Mesothelial cell of epicardium (in vitro differentiated cells): ENCODE measurements around the gene AFAP1. TPM values are rescaled to one million over a fixed set of nuclear protein-coding genes. Genes with fewer than 3 reads are reported as not detected.

ENCODE experiments used
- DNase-seq, 2 experiments: peaks; one replicate each; pipeline ENCODE4 v3.0.0; 2021; ENCODE audit warnings: low spot score in 2 of 2; ENCODE audit not compliant: unreplicated experiment in 2 of 2
- H3K27ac Mint-ChIP-seq: 2 replicates; pipeline ENCODE4 v1.8.0; 2021; ENCODE audit warnings: mixed read lengths
- H3K27me3 Mint-ChIP-seq: 2 replicates; pipeline ENCODE4 v1.8.0; 2021; ENCODE audit warnings: low read depth, mixed read lengths
- H3K36me3 Mint-ChIP-seq: 2 replicates; pipeline ENCODE4 v1.8.0; 2021; ENCODE audit warnings: mixed read lengths
- H3K4me1 Mint-ChIP-seq: 2 replicates; pipeline ENCODE4 v1.8.0; 2021; ENCODE audit warnings: mixed read lengths
- H3K4me3 Mint-ChIP-seq: 2 replicates; pipeline ENCODE4 v1.8.0; 2021; ENCODE audit warnings: mild to moderate bottlenecking, moderate library complexity, mixed read lengths
- H3K9me3 Mint-ChIP-seq: 2 replicates; pipeline ENCODE4 v1.8.0; 2021; ENCODE audit warnings: mixed read lengths
- total RNA-seq: library from RNA; stranded (reverse); gene quantifications from 3 replicates; pipeline ENCODE4 v1.2.1, GENCODE V29; 2021
- TF ChIP-seq, protein P1 (sequence below): fragments of 200-600 bp; sonication (generic); IDR thresholded peaks from one replicate; pipeline ENCODE4 v1.5.0; 2021; ENCODE audit warnings: antibody characterized with exemption; ENCODE audit not compliant: unreplicated experiment

AFAP1 gene
- total RNA-seq, 1 donor from 2014 or later = 82.4 TPM

GRCh38 chr4:7739077-7739917, 200.4 kb downstream of the AFAP1 start:
- no peaks in the 10 kb centered on the region for H3K9me3 Mint-ChIP-seq
- H3K4me3 Mint-ChIP-seq = no peak overlapping the region
- no peaks in the 10 kb centered on the region for H3K4me1 Mint-ChIP-seq
- no peak for DNase-seq
- no peaks in the 10 kb centered on the region for H3K36me3 Mint-ChIP-seq
- H3K27ac Mint-ChIP-seq = no peak overlapping the region
- TF ChIP-seq, protein P1, sequence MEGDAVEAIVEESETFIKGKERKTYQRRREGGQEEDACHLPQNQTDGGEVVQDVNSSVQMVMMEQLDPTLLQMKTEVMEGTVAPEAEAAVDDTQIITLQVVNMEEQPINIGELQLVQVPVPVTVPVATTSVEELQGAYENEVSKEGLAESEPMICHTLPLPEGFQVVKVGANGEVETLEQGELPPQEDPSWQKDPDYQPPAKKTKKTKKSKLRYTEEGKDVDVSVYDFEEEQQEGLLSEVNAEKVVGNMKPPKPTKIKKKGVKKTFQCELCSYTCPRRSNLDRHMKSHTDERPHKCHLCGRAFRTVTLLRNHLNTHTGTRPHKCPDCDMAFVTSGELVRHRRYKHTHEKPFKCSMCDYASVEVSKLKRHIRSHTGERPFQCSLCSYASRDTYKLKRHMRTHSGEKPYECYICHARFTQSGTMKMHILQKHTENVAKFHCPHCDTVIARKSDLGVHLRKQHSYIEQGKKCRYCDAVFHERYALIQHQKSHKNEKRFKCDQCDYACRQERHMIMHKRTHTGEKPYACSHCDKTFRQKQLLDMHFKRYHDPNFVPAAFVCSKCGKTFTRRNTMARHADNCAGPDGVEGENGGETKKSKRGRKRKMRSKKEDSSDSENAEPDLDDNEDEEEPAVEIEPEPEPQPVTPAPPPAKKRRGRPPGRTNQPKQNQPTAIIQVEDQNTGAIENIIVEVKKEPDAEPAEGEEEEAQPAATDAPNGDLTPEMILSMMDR = no peak
- H3K27me3 Mint-ChIP-seq = peaks cover 3% of the 10 kb centered on the region

- H3K27ac Mint-ChIP-seq = no peak overlapping the region
- H3K27me3 Mint-ChIP-seq = peaks cover 3% of the 10 kb centered on the region
- H3K9me3 Mint-ChIP-seq = no peaks in the 10 kb centered on the region
- no peaks in the 10 kb centered on the region for H3K4me1 Mint-ChIP-seq
- no peak for DNase-seq
- H3K36me3 Mint-ChIP-seq = no peaks in the 10 kb centered on the region
- no peak overlapping the region for H3K4me3 Mint-ChIP-seq
- TF ChIP-seq, protein P1 = no peak
These were observed 201.1 kb downstream of the AFAP1 start for GRCh38 chr4:7738458-7739076.

- no peaks in the 10 kb centered on the region for H3K36me3 Mint-ChIP-seq
- no peaks in the 10 kb centered on the region for H3K9me3 Mint-ChIP-seq
- TF ChIP-seq, protein P1 = no peak
- H3K27ac Mint-ChIP-seq = no peak overlapping the region
- H3K27me3 Mint-ChIP-seq = peaks cover 3% of the 10 kb centered on the region
- H3K4me3 Mint-ChIP-seq = no peak overlapping the region
- DNase-seq = no peak
- H3K4me1 Mint-ChIP-seq = no peaks in the 10 kb centered on the region
These were observed 201.8 kb downstream of the AFAP1 start for GRCh38 chr4:7737752-7738457.

GRCh38 chr4:7737268-7737645, 202.4 kb downstream of the AFAP1 start:
- Mint-ChIP-seq H3K36me3 (no peaks in the 10 kb centered on the region), H3K9me3 (no peaks in the 10 kb centered on the region), H3K4me1 (no peaks in the 10 kb centered on the region), H3K27me3 (peaks cover 6% of the 10 kb centered on the region), H3K4me3 (no peak overlapping the region), H3K27ac (no peak overlapping the region)
- TF ChIP-seq, protein P1 = no peak
- no peak for DNase-seq

DNA sequence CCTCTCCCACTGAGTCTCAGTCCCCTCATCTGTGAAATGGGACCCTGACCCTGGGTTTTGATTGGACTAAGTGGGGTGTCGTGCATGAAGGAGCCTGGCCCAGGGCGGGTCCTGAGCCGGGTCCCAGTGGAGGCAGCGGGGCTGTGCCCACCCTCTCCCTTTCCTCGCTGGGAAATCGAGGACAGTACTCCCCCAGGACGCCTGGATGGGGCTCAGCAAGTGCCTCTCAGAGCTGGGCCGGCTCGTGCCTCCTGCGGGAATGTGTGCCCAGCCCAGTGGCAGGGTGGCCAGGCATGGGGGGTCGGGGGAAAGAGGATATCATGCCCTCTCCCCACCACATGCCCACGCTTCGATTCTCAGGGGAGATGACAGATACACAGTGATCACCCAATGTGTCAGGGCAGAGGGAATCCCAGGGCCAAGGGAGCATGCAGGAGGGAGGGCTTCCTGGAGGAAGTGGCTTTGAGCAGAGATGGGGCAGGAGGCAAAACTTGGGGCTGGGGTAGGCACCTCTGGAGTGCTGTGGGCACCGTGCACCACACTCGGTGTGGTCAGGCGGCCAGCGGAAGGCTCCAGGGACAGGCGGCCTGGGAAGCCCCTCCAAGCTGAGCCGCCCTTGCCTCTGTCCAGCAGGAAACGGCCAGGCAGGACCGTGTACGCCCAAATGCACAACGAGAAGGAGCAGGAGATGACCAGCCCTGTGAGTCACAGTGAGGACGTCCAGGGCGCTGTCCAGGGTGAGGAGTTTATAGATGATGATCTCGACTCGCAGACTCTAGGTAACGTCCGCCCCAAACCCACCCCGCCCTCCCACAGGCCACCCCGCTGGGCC, 203.0 kb downstream of the AFAP1 start:
- H3K4me3 Mint-ChIP-seq = no peak overlapping the region
- no peaks in the 10 kb centered on the region for H3K9me3 Mint-ChIP-seq
- TF ChIP-seq, protein P1 = no peak
- peaks cover 11% of the 10 kb centered on the region for H3K27me3 Mint-ChIP-seq
- H3K27ac Mint-ChIP-seq = no peak overlapping the region
- H3K36me3 Mint-ChIP-seq = no peaks in the 10 kb centered on the region
- no peak for DNase-seq
- no peaks in the 10 kb centered on the region for H3K4me1 Mint-ChIP-seq
